Suprapubic skin (tissue), 4 donors: Measurements from ENCODE around the gene ZNF664.

Experiments
- CTCF ChIP-seq, 2 donors: fragments of 200-600 bp in 1 of 2; fragments of 450-650 bp in 1 of 2; sonication (generic) in 1 of 2; IDR thresholded peaks; one replicate each; pipeline ENCODE4 v1.5.1; 2016 to 2019; ENCODE audit warnings: antibody characterized with exemption in 2 of 2, mild to moderate bottlenecking in 1 of 2, moderate library complexity in 1 of 2
- EP300 ChIP-seq: sonication (generic); formaldehyde crosslinking; IDR thresholded peaks from one replicate; pipeline ENCODE4 v1.6.1; 2017; ENCODE audit warnings: antibody characterized with exemption
- POLR2A ChIP-seq, 2 donors: fragments of 450-650 bp; IDR thresholded peaks; one replicate each; pipeline ENCODE4 v1.6.1; 2017; ENCODE audit warnings: antibody characterized with exemption in 2 of 2, mild to moderate bottlenecking in 2 of 2, moderate library complexity in 2 of 2
- POLR2AphosphoS5 ChIP-seq, 3 donors: sonication (generic); formaldehyde crosslinking; IDR thresholded peaks; one replicate each; pipeline ENCODE4 v1.6.1; 2017; ENCODE audit warnings: antibody characterized with exemption in 3 of 3

GRCh38 chr12:123982269-123982668 lies 9.3 kb downstream of the ZNF664 start:
- no peak for TF ChIP-seq CTCF (IDR thresholded peaks at IDR 0.05)
- TF ChIP-seq POLR2A (IDR thresholded peaks at IDR 0.05) = no peak
- no peak for TF ChIP-seq POLR2AphosphoS5 (IDR thresholded peaks at IDR 0.05)
- TF ChIP-seq EP300 = no peak
